Stimulated activated CD4-positive, alpha-beta T cell treated with anti-CD3 and anti-CD28 coated beads, Interleukin-2, amount 100 ng/mL, for 48 hours (primary cell): ENCODE data around the gene MEPE.

Experiments
- DNase-seq, 2 donors: peaks; one replicate each; pipeline ENCODE4 v3.0.0-alpha.2; 2020

Gene MEPE

DNA sequence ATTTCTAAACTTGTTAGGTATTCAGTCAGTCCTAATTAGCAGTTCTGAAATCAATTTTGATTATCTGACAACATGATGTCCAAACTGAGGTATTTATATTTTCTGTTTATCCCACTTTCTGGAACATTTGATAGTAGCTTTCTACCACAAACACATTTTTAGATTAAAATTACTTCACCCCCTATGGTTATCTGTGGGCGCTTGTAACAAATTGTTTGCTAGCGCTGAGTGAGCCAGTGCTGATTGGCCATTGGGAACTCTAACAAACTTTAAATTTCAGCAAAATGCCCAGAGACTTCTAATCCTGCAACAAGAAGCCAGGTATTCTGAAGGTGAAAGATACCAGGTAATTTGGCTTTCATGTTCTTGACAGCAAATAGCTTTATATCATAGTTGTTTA lies at the start of gene MEPE:
TSS of gene MEPE (plus strand) at position 301 of the 400 bp plus-strand sequence. CDS start 1,746 bp downstream, outside the sequence.
- no peak for DNase-seq

DNA sequence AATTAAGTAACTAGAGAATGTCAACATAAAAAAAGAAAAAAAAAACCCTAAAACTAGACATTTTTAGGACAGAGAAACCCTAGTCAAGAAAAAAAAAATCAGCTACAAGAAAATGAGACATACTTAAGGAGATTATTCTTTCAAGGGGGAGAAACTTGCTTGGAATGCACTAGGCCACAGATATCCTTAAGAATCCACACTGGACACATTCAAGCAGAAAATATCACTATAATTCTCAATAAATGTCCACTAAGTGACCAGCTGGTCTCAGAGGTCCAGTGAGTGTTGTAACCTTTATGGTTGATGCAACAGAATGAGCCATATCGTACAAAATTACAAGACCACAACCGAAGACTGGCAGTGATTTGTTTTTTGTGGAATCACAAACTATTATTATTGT lies 49.0 kb upstream of the MEPE start:
- no peak for DNase-seq

DNA sequence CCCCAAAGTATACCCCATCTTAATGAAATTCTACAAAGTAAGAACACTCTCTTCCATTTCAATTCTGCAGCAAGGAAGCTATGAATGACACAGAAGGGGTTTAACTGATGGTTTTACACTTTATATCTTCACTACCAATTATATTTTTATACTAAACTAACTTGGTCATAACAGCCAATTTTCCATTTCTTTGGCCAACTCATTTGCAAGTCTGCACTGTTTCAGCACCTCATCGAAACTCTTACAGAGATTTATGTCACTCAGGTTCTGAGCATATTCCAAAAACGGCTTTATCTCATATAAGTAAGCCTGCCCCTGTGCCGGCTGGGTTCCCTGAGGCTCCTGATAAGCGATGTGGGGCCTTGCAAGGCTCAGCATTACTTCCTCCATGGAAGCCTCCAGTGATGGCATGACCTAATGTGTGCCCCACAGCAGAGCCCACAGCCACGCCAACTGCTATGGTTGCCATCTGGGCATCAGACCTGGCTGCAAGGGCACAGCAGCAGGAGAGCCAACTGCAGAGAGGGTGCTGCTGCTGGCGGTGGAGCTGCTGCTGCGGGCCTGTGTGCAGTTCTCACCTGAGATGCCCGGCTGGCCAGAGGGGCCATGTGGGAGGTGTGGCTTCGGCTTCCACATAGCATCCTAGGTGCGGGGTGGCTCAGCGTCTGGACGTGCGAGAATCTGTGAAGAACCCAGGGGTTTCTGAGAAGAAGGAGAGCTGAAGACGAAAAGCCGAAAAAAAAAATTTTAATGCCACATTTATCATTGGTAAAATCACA lies 46.8 kb upstream of the MEPE start:
- no peak for DNase-seq

DNA sequence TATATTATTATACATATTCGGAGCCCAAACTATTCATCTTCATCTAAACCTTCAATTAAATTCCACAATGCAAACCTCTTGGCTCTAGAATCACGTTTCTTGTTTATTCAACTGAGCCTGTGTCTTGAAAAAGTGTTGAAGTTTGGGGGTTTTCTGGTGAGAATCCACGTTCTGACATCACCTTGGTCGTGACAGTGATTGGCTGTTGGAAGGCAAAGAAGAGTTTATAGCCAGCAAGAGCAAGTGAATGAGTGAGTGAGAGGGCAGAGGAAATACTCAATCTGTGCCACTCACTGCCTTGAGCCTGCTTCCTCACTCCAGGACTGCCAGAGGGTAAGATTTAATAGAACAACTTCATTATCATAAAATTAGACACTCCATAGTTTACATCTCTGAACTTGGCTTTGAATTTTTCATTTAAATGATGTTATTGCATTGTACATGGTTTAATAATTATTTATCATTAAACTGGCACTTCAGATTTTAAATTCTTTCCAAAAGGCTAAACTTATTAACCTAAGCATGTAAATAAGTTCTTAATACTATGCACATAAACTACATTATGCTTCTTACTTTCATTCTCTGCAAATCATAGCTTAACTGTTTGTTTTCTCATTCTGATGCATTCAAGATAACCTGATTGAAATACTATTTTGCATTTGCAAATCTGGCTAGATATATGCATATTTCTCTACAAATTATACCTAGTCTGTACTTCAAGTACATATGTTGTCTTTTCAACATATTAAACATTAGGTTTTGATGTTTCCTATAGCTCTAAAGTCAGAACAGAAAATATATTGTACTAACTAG lies 33.3 kb upstream of the MEPE start, which contains the start of gene IBSP:
TSS of gene IBSP (plus strand) at position 254 of the 813 bp plus-strand sequence. CDS start 2,808 bp downstream, outside the sequence.
- DNase-seq = no peak

GRCh38 chr4:87802858-87803257 lies 29.9 kb upstream of the MEPE start:
- no peak for DNase-seq

DNA sequence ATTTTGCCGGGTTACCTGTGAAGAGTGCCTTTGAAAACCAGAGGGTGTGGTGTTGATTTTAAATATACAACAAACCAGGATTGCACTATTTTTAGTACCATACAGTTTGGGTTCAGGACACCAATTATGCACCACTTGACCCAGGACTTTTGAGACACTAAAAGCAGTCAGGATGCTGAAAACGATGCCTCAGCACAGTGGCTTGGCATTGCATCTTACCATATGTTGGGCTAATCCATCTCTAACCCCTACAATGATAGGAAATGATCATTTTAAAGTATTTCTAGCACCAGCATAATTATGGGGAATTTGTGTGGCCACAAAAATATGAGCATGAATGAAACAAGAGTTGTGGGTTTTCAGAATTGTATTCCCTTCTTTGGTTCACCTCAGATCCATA lies 29.3 kb upstream of the MEPE start:
- no peak for DNase-seq

- DNase-seq = no peak
Observed at GRCh38 chr4:87804871-87805270, 27.9 kb upstream of the MEPE start.

GRCh38 chr4:87805971-87806370 lies 26.8 kb upstream of the MEPE start:
- no peak for DNase-seq

GRCh38 chr4:87806520-87806919 lies 26.2 kb upstream of the MEPE start:
- DNase-seq = no peak

DNA sequence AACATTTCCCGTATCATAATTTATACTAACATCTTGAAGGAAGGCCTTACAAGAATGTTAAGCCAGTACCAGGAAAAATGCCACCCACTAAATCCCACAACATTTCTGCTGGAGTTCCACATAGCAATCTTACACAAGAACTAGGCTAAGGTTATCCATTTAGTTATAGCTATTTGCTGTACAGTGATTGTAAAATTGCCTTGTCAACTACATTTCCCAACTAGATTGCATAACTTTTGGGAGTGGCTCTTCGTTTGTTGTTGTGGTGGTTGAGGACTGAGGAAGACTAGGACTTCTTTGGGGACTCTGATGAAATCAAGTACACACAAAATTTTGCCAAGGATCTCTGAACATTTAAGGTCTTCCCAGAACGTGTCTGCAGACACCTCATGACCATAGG lies 25.4 kb upstream of the MEPE start:
- no peak for DNase-seq

DNA sequence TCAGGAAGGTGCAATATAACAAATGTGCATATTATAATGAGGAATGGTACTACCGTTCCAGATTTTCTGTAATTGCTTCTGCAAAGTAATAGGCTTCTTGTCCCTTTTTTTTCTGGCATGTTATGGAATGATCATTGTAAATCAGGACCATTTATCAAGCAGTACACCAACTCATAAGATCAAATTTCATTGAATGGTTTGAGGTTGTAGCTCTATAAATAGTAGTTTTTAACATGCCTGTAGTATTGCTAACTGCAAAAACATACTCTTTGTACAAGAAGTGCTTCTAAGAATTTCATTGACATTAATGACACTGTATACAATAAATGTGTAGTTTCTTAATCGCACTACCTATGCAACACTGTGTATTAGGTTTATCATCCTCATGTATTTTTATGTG lies 20.8 kb upstream of the MEPE start:
- no peak for DNase-seq

GRCh38 chr4:87819281-87819919 lies 13.4 kb upstream of the MEPE start:
- no peak for DNase-seq

DNA sequence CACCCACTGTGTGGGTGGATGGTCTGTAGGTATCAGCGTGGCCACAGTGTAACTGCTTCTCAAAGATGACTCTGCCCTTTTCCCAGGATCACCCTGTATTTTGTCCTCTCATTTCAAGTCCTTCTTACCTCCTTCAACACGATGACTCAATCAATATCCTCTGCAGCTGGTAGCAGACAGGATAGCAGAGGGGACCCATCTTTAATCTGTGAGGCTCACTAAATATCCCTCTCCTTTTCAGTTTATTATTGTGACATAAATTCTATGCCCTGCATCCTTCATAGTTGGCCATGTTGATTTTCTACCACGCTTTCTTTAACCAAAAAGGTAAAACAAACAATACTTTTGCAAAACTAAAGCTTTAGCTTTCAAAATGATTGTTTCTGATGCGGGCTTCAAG lies 9.6 kb upstream of the MEPE start:
- no peak for DNase-seq

DNA sequence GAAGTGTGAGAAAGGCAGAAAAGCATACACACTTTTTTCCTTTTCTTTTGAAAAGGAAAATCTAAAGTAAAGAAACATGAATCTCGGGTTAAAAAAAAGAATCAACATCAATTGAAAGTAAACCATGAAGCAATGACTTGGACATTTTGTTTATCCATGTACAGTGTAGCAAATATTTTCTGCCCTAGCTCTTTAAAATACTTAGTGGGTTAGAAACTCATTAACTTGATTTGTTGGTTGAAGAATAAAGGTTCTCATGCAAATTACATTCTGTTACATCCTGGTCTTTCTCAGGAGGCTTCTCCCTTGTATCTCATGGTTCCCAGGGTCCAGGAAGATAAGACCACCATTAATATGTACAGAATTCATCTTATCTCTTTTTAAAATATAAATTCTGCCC lies 9.0 kb upstream of the MEPE start:
- no peak for DNase-seq

GRCh38 chr4:87824352-87824751 lies 8.4 kb upstream of the MEPE start:
- DNase-seq = no peak

DNA sequence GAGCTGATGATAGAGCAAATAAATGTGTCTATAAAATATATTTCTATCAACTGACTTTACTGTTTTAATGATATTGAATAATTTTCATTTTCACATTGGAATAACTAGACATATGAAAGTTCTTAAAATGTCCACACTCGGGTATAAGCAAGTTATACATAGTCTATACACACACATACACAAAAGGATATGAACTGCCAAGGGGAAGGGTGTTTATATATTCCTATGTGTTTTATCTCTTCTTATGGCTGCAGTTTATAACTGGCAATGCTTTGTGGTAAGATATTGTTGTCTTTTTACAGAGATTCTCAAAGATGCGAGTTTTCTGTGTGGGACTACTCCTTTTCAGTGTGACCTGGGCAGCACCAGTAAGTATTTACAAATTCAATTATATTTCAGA lies 1.6 kb downstream of the MEPE start:
- DNase-seq = no peak

DNA sequence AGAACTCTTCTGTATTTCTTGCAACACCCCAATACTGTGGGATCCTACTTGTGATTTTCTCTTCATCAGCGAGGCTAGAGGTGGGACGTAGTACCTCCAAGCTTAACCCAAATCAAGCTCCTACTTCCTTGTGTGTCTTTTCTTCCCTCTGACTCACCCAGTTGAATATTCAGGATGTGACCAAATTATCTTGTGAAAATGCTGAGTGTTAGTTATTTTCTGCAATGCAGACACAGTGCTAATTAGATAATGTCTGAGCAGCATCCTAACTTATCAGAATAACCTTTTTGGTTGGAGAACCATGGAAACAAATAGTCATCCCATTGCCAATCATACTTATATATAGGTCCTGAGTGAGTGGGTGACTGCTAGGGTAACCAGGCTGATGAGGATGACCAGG lies 2.4 kb downstream of the MEPE start:
- DNase-seq = no peak

- DNase-seq = no peak
Observed at GRCh38 chr4:87835743-87836142, 3.0 kb downstream of the MEPE start.

GRCh38 chr4:87838205-87838604 lies 5.4 kb downstream of the MEPE start:
- DNase-seq = no peak

- no peak for DNase-seq
Observed at GRCh38 chr4:87838890-87839591, 6.3 kb downstream of the MEPE start.

- DNase-seq = no peak
Observed at GRCh38 chr4:87839592-87839946, 6.8 kb downstream of the MEPE start.

GRCh38 chr4:87840149-87840548 lies 7.4 kb downstream of the MEPE start:
- no peak for DNase-seq

DNA sequence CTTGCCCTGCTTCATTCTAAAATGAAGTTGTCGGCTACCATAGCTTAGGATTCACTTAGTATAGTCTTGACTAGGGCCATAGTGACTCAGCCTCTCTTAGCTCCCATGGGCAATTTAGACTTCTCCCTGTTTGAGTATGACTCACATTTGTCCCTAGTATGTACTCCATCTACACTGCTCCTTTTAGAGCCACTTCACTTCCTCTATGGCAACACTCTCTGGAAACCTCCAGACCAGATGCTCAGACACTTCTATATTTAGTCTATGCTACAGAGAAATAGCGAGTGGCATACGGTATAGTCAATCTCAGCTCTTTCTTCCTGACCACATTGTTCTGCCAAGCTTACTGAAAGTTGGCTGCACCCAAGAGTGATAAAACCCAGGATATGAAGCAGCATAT lies 11.2 kb downstream of the MEPE start:
- DNase-seq = no peak
